Transverse colon (tissue), 4 donors: ENCODE measurements around the gene DPP10. TPM values are rescaled to one million over a fixed set of nuclear protein-coding genes. Genes with fewer than 3 reads are reported as not detected.

Experiments
- DNase-seq: peaks from one replicate; pipeline ENCODE4 v3.0.0-alpha.2; 2019
- H3K27ac ChIP-seq, 4 donors: fragments of 200-600 bp; sonication (generic); 2 replicates each; pipeline ENCODE4 v1.5.1; 2016 to 2018; ENCODE audit warnings: inconsistent platforms in 4 of 4
- H3K27me3 ChIP-seq: fragments of 200-600 bp; sonication (generic); 2 replicates; pipeline ENCODE4 v1.5.1; 2017; ENCODE audit warnings: inconsistent platforms
- H3K36me3 ChIP-seq, 4 donors: fragments of 200-600 bp; sonication (generic); 2 replicates each; pipeline ENCODE4 v1.5.1; 2017 to 2019; ENCODE audit warnings: inconsistent platforms in 4 of 4
- H3K4me1 ChIP-seq, 4 donors: fragments of 200-600 bp; sonication (generic); 2 replicates each; pipeline ENCODE4 v1.5.1; 2017 to 2020; ENCODE audit warnings: inconsistent platforms in 4 of 4
- H3K4me3 ChIP-seq, 4 donors: fragments of 200-600 bp; sonication (generic); 1 replicate in 1 of 4; 2 replicates in 3 of 4; pipeline versions ENCODE4 v1.5.1 to v1.6.1; 2017 to 2019; ENCODE audit warnings: inconsistent platforms in 4 of 4
- H3K9me3 ChIP-seq, 2 donors: fragments of 200-600 bp; sonication (generic); 2 replicates each; pipeline ENCODE4 v1.5.1; 2017 to 2019; ENCODE audit warnings: inconsistent platforms in 2 of 2
- CTCF ChIP-seq, 5 experiments: fragments of 200-600 bp in 3 of 5; fragments of 450-650 bp in 2 of 5; sonication (generic) in 3 of 5; IDR thresholded peaks; 1 replicate in 2 of 5; 2 replicates in 3 of 5; pipeline ENCODE4 v1.5.1; 2016 to 2017; ENCODE audit warnings: antibody characterized with exemption in 5 of 5, inconsistent platforms in 3 of 5, mild to moderate bottlenecking in 2 of 5, moderate library complexity in 1 of 5
- EP300 ChIP-seq: sonication (generic); formaldehyde crosslinking; IDR thresholded peaks from one replicate; pipeline ENCODE4 v1.6.1; 2017; ENCODE audit warnings: antibody characterized with exemption, low read depth
- POLR2A ChIP-seq: fragments of 450-650 bp; IDR thresholded peaks from one replicate; pipeline ENCODE4 v1.6.1; 2016; ENCODE audit warnings: antibody characterized with exemption, mild to moderate bottlenecking, moderate library complexity
- POLR2AphosphoS5 ChIP-seq, 3 donors: sonication (generic); formaldehyde crosslinking; IDR thresholded peaks; one replicate each; pipeline ENCODE4 v1.6.1; 2016; ENCODE audit warnings: antibody characterized with exemption in 3 of 3
- WGBS, 2 donors: methylation state at CpG; one replicate each; pipeline ENCODE4 v1.1.5; 2018; ENCODE audit warnings: low coverage in 1 of 2; 5-methylcytosine and 5-hydroxymethylcytosine counted together
- in situ Hi-C, 4 donors: fragments of 200-750 bp; cut with MboI; loops; one replicate each; pipeline versions ENCODE4 v1.15.0 to v1.15.1; 2017; ENCODE audit warnings: low sequenced_read_pairs in 3 of 4, low pct_ligation_motif_present in 1 of 4, low pct_unique_long_range_greater_than_20kb in 1 of 4
- intact Hi-C: fragments of 100-400 bp; cut with DNase I; formaldehyde crosslinking; loops from one replicate; pipeline ENCODE4 v1.15.1; 2023; ENCODE audit warnings: low total_unique reads
- total RNA-seq, 4 donors: library from RNA; depleted of rRNA; stranded (reverse); fragments of >200 nt; gene quantifications; one replicate each; pipeline ENCODE4 v1.1.0, GENCODE V29; 2016

Gene DPP10
- total RNA-seq, 4 donors from 2014 or later: 3.4 to 8.4 (median 7.0) TPM

- Histone ChIP-seq H3K27ac (no peak overlapping the region), H3K27me3 (no peaks in the 10 kb centered on the region), H3K4me1 (no peaks in the 10 kb centered on the region), H3K36me3 (no peaks in the 10 kb centered on the region), H3K4me3 (no peak overlapping the region), H3K9me3 (no peaks in the 10 kb centered on the region)
- intact Hi-C loops: no loop called here
- WGBS, 2 donors: 81 to 85% methylated on average over 1 of the region's 1 CpG
- in situ Hi-C loops: no loop called here
- no peak for DNase-seq
- TF ChIP-seq CTCF (IDR thresholded peaks at IDR 0.05) (no peak), POLR2A (no peak), POLR2AphosphoS5 (IDR thresholded peaks at IDR 0.05) (no peak), EP300 (no peak)
Measured at GRCh38 chr2:115305712-115306111, 863.3 kb downstream of the DPP10 start.

GRCh38 chr2:115314119-115314518 lies 871.7 kb downstream of the DPP10 start:
- TF ChIP-seq EP300 (no peak), POLR2AphosphoS5 (IDR thresholded peaks at IDR 0.05) (no peak), POLR2A (no peak), CTCF (IDR thresholded peaks at IDR 0.05) (no peak)
- intact Hi-C loops (no loop called here), in situ Hi-C loops (no loop called here)
- Histone ChIP-seq H3K4me1 (no peaks in the 10 kb centered on the region), H3K27me3 (no peaks in the 10 kb centered on the region), H3K27ac (no peak overlapping the region), H3K9me3 (no peaks in the 10 kb centered on the region), H3K36me3 (no peaks in the 10 kb centered on the region), H3K4me3 (no peak overlapping the region)
- 82 to 90% methylated on average over 4 of the region's 4 CpGs for WGBS, 2 donors
- DNase-seq: no peak

- intact Hi-C loops (no loop called here), in situ Hi-C loops (no loop called here)
- Histone ChIP-seq H3K27ac (no peak overlapping the region), H3K4me3 (no peak overlapping the region), H3K27me3 (no peaks in the 10 kb centered on the region), H3K9me3 (no peaks in the 10 kb centered on the region), H3K4me1 (no peaks in the 10 kb centered on the region), H3K36me3 (no peaks in the 10 kb centered on the region)
- 45 to 67% methylated on average over 1 of the region's 1 CpG for WGBS, 2 donors
- no peak for DNase-seq
- TF ChIP-seq EP300: no peak
- no peak for TF ChIP-seq POLR2A
- no peak for TF ChIP-seq POLR2AphosphoS5 (IDR thresholded peaks at IDR 0.05)
- no peak for TF ChIP-seq CTCF (IDR thresholded peaks at IDR 0.05)
Measured at GRCh38 chr2:115327061-115327460, 884.6 kb downstream of the DPP10 start.

- DNase-seq: no peak
- Histone ChIP-seq H3K4me1 (no peaks in the 10 kb centered on the region), H3K27me3 (no peaks in the 10 kb centered on the region), H3K9me3 (peaks cover 3 to 6% of the 10 kb centered on the region in 2 donors), H3K36me3 (no peaks in the 10 kb centered on the region), H3K27ac (no peak overlapping the region), H3K4me3 (no peak overlapping the region)
- in situ Hi-C loops: no loop called here
- no peak for TF ChIP-seq POLR2AphosphoS5 (IDR thresholded peaks at IDR 0.05)
- TF ChIP-seq CTCF (IDR thresholded peaks at IDR 0.05): no peak
- no peak for TF ChIP-seq EP300
- TF ChIP-seq POLR2A: no peak
- intact Hi-C loops: no loop called here
Measured at GRCh38 chr2:115359550-115359949, 917.1 kb downstream of the DPP10 start.
